ENCODE measurements around the gene CMTM1.

GRCh38 chr16:66574081-66574480 lies 7.8 kb downstream of the CMTM1 start:
- TF ChIP-seq POLR2A (IDR thresholded peaks at IDR 0.05) = no peak
- no peak for TF ChIP-seq CTCF (IDR thresholded peaks at IDR 0.05)

Data from right lobe of liver (tissue), 4 donors.